ENCODE measurements around the gene C19orf18.

GRCh38 chr19:58009301-58009665 lies 34.9 kb upstream of the C19orf18 start:
- no peak for TF ChIP-seq BHLHE40 (IDR thresholded peaks at IDR 0.05; ENCODE audit: borderline replicate concordance)
- TF ChIP-seq SP1 (IDR thresholded peaks at IDR 0.05) = no peak
- TF ChIP-seq SUZ12 (IDR thresholded peaks at IDR 0.05) = no peak
- no peak for TF ChIP-seq FOXM1 (IDR thresholded peaks at IDR 0.05; ENCODE audit: borderline replicate concordance)
- TF ChIP-seq ARNT (IDR thresholded peaks at IDR 0.05) = no peak
- TF ChIP-seq TARDBP (IDR thresholded peaks at IDR 0.05) = no peak
- no peak for TF ChIP-seq LEF1 (IDR thresholded peaks at IDR 0.05; ENCODE audit: borderline replicate concordance)
- no peak for TF ChIP-seq FOXK2 (IDR thresholded peaks at IDR 0.05)
- TF ChIP-seq ELF4 (IDR thresholded peaks at IDR 0.05) = no peak
- TF ChIP-seq HDGF (IDR thresholded peaks at IDR 0.05; ENCODE audit: borderline replicate concordance) = no peak
- no peak for TF ChIP-seq FOXA1 (IDR thresholded peaks at IDR 0.05)
